Islet of Langerhans (tissue), 1 donor: ENCODE results near the gene ASPG.

Source experiments
- FAIRE-seq: peaks from one replicate; lab custom pipeline; 2011; peaks lifted over from hg19 to GRCh38; lab: Jason Lieb, UNC

ASPG gene

DNA sequence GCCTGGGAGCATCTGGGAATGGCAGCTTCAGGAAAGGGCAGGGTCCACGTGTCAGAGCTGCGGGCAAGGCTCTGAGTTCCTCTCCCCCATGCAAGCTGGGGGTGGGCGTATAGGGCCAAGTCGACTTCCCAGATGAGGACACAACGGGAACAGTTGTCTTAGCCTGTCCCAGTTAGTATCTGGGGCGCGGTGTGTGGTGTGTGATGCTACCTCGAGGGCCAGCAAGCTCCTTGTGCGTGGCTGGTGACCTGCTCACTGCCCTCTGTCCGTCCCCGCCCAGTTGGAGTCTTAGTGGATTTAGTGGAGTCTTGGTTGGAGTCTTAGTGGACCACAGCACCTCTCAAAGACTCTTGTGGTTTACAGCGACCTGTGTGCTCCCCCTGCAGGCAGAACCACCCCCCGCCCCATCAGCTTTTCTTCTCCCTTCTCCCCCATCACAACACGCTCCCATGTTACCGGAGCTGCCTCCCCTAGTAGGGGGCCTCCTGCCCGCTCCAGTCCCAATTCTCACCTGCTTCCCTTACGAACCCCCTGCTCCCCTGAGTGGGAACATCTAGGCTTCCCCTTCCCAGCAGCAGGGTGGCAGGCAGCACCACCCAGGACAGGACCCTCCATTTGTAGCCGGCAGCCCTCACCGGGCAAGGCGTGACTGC, 8.7 kb downstream of the ASPG start:
- FAIRE-seq: no peak

DNA sequence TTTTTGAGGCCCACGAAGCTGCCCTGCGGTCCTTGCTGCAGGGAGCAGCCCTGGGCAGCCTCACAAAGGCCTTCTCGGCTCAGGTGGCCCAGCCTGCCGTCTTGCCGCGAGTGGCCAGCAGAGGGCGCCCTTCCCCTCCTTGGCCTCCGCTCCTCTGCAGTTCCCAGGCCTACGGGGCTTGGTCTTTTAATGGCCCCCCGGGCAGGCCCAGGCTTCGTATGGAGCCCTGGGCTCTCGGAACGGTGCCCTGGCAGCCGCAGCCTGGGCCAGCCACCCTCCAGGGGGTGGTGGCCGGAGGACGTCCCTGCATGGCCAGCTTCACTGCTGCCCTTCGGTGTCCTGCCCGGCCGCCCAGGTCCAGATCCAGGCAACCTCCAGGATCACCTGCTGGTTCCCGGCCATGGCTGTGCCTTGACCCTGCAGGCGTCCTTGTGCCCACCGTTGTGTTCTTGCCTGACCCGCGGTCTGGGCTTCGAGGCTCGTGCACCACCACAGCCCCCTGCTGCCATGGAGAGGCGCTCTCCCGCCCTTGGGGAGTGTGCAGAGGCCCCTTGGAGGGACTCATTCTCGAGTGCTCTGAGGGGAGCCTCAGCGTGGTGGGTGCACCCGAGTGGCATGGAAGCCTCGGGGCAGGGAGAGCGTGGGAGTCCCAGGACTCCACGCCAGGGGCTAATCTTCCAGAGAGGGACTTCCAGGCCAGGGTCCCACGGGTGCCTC, 9.4 kb downstream of the ASPG start:
- no peak for FAIRE-seq

DNA sequence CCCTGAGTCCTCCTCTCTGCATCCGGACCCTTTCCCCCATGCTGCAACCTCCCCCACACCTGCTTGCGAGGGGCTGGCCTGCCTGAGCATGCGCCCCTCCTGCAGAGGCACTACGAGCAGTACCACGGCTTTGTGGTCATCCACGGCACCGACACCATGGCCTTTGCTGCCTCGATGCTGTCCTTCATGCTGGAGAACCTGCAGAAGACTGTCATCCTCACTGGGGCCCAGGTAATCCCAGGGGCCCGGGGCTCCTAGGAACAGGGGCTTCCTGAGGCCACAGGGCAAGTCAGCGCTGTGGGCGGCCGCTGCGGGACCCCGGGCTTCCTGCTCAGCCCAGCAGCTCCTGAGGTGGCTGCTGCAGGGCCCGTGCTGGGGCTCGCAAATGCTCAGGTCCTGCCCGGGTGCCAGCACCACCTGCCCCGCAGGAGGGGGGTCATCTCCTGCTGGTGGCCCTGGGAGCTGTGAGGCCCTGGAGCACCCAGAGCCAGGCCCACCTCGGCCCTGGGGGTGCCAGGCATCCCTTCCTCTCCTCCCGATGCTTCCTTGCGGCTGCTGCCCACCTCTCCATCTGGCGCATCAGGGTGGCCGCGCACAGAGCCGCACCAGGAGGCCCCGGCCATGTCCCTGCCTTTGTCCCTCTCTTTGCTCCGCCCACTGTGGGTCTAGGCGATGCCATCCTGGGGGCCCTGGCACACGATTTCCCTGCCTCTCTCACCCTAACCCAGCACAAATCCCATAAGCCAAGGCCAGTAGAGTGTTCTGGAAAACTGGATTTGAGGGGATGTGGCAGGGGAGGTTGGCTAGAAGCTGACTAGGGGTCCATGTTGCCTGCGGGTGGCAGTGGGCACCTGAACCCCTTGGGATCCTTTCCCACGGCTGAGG, 10.2 kb downstream of the ASPG start:
- FAIRE-seq: no peak

DNA sequence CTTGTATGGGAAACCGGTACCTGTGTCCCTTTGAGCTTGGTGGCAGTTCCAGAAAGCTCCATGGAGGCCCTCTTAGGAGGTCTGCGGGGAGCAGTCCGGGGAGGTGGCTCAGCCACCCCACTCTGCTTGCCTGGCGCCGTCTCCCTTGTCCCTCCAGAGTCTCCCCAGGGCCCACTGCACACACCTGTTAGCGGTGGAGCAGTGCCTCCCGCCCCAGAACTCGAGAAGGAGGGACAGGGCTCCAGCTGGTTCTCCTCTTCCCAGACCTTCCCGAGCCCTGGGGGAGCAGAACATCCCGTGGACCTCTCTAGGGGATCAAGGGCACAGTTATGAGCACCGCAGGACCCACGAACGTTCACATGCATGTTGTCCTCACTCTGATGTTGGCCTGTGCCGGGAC, 10.8 kb downstream of the ASPG start:
- no peak for FAIRE-seq

DNA sequence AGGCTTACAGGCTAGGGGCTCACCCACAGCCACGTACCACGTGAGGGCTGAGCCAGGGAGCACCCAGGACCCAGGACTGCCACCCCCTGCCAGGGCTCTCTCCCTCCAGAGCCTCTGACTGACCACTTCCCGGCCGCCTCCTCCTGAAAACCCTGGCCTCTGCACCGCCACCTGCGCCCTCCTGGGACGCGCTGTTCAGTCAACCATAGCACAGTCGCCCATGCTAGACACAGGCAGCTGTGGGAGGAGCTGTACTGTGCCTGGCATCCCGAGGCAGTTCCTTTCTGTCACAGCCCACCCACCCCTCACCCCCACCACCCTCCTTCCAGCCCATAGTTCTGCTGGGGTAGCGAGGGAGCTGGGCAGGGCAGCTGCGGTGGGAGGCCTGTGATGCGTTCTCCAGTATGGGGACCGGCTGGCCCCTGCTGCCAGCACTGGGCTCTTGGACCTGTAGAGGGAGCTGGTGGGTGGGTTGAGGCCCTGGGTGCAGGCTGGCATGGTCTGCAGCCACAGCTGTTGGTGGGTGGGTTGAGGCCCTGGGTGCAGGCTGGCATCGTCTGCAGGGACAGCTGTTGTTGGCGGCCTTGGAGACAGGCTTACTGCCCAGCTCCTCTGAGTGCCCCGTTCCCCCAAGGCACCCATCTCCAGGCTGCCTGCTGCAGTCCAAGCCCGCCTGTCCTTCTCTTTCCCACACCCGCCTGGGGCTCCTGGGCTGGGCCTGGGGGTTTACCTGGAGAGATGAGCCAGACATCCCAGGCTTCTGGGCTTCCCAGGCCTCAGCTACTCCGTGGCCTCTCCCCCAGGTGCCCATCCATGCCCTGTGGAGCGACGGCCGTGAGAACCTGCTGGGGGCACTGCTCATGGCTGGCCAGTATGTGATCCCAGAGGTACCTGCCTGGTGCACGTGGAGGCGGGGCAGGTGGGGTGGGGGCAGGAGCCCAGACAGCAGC, 11.5 kb downstream of the ASPG start:
- FAIRE-seq: no peak

DNA sequence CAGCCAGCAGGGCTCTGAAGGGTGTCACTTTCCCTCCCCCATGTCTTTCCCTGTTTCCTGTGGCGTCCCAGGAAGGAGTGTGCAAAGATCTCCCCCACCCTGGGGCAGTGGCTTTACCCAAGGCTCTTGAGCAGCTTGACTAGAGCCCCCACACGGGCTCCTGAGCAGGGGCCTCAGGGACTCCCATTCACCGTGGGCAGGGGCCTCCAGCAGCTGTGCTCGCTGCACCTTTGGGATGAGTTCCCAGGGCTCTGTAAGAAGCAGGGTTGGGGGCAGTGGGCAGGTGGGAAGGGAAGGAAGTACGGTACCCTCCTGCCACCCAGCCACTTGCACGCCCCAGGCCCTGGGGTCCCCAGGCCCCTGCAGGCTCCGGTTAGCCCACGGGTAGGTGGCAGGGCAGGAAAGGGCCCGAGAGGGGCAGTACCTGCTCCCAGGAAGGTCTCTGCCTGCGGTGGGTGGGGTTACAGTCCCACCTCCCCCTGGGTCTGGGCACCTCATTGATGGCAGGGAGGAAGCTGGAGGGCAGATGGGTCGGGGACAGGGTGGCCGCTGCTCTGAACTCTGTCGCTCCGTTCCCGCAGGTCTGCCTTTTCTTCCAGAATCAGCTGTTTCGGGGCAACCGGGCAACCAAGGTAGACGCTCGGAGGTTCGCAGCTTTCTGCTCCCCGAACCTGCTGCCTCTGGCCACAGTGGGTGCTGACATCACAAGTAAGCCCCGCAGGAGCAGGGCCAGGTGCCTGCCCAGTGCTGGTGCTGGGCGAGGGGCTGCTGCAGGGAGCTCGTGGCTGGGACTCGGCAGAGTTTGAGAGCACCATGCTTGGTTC, 13.0 kb downstream of the ASPG start:
- FAIRE-seq: no peak

DNA sequence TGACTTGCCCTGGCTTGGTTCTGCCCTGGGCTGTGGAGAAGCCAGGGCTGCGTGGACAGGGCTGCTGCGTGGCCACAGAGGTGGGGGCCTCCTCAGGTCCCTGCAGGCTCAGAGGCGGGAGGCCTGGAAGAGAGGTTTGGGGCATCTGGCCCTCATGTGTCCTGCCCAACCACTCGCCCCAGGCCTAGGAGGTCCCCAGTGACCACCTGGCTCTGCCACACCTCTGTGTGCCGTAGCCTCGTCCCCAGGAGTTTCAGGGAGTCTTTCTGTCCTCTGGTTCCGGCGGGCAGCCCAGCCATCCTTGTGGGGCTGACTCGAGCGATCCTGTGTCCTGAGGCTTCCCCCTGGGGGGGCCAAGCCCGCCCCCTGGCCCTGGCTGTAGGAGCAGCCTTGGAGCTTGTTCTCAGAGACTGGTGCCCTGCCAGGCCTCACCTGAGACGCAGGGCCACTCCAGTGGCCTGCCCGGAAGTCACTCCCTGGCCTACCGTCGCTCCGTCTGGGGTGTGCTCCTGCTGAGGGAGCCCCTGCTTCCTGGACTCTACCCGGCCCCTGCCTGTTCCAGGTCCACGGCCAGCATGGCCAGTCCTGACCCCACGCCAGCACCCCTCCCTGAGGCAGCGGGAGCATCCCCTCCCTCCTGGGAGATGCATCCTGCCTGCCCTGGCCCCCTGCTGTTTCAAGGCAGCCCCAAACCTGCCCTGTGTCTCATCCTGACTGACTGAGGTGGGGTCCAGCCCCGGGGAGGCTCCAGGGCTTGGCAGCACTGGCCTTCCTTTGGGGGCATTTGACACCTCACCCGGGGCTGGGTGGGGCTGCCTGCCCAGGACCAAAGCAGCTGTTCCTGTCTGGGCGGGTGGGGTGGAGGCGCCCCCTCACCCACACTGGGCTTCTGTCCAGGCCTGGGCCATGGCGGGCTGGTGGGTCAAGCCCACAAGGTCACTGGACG, 13.9 kb downstream of the ASPG start:
- FAIRE-seq: no peak

DNA sequence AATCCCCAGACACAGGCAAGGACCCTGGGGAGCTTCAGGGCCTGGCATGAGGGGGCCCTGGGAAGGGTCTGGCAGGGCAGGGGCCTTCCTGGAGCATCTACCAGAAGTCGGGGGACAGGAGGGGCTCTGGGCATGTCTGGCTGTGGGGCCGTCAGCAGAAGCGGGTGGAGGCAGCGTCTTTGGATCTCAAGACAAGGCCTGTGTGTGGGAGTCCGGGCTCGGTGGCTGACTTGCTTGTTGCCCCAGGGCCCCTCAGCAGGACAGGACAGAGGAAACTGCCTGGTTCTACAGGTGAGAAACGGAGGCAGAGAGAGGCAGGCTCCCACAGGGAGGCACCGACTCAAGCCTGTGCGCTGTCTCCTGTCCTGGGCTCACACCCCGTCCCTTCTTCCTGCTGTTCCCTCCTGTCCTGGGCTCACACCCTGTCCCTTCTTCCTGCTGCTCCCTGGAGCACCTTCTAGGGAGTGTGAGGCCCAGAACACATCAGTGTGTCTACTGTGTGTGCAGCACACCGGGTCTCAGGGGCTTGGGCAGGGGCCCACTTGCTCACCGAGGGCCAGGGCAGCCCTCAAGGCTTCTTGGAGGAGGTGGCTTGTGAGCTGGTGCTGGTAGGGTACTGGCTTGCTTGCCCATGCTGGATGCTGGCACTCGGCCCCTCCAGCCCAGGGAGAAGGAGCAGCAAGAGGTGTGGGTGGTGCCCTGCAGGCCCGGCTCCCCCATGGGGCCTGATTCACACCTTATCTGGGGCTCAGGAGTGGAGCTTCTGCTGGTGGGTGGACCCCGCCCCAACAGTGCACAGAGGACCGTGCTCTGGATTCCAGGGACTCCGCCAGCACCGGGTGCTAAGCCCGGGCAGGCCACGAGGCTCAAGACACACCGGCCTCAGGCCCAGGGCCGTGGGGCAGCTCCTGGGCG, 14.9 kb downstream of the ASPG start:
- no peak for FAIRE-seq

DNA sequence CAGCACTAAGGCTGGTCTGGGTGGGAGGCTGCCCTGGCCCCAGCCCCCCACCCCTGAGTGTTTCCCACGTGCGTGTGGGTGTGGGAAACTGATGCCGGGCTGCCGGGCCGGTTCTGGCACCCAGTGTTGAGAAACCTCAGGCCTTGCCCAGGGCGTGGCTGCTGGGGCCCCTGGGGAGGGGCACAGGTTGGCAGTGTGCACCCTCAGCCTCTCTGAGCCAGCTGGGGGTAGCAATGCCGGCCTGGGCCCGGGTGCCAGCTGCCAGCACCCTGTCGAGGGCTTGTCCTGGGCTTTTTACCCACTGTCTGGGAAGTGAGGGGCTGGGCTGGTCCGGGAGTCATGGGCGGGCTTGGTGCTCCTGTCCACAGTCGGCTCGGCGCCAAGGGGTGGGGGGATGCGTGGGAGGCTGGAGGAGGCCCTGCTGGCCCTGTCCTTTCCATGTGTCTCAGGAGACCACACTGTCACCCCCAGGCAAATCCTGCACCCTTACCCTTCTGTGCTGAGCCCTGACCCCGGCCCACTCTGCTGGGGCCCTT, 15.7 kb downstream of the ASPG start:
- no peak for FAIRE-seq

DNA sequence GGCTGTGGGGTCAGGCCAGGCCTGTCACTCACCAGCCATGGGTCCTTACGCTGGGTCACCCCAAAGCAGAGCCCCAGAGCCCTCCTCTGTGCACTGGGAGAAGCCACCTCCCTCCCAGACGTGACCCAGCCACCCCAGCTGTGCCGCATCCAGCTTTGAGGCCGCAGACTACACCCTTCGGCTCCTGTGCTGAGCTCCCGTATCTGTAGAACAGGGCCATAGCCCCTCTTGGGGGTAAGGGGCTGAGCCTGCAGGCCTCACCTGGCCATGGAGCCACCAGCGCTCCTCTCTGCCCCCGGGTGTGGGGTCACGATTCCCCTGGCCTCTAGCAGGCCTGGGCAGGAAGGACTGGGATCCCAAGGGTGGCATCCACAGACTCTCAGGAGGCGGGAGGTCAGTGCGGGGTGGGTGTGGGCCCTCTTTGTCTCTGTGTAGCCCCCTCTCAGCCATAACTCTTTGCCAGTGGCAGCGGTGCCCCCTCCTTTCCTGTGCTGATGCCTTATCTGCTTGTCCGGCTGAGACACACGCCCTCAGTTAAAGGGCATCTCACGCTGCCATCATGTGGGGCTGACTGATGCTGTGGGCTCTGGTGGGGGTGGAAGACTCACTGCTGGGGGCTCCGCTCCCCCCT, 16.3 kb downstream of the ASPG start:
- no peak for FAIRE-seq

DNA sequence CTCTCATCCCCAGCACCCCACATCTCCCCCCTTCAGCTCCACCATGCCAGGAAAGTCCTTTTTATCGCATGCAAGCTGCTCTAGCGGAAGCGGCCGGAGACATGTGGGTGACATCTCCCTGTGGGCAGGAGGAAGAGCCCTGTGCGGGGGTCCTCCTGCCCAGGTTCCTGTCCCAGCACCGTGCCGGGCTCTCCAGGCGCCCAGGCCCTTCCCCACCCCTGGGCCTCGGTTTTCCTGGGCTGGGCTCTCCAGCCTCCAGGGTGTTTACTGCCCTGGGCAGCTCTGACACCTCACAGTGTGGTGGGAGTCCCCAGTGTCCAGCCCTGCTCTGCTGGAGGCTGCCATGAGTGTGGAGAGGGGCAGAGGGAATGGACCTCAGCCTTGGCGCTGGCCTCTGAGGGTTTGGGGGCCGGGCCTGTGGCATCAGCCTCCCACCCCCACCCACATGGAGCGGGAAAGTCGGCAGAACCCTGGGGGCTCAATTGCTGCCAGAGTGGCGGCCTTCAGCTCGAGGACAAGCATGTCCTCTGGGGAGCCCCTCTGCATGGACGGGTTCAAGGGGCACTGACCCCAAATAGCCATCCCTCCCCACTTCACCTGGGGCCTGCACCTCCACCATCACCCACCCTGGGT, 16.9 kb downstream of the ASPG start:
- no peak for FAIRE-seq

DNA sequence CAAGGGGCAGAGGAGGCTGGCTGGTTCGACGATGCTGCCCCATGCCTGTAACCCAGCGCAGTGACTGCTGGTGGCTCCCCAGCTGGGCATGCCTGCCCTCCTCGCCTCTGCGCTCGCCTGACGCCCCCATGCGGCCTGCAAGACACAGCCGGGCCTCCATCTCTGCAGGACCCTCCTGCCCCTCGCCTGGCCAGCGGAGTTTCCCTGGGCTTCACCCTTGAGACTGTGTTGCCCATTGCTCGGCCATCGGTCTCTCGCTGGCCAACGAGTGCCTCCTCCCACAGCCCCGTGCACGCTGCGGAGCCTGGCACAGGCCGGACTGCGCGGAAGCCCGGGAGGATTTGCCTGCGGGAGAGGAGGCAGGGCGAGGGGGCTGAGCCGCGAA, 17.6 kb downstream of the ASPG start:
- no peak for FAIRE-seq

DNA sequence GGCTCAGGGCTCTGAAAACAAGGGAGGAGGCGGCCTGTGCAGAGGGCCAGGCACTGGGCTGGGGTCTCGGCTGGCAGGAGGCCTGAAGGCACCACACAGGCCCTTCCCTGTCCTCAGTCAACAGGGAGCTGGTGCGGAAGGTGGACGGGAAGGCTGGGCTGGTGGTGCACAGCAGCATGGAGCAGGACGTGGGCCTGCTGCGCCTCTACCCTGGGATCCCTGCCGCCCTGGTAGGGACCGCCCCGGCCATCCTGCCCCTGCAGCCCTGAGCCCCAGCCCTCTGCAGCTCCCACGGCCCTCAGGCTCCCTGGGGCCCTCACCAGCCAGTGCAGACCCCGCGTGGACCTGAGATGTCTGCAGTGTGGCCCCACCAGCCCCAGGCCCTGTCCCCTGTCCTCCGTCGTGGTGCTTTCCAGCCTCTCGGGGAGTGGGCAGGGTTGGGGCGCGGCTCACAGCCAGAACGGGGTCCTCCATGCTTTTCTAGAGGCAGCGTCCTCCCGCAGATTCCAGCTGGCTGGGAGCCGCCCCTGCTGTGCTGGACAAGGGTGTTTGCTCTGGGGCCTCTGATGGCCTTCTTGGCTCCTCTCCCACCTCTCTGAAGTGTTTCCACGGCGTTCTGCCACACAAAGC, 18.1 kb downstream of the ASPG start:
- FAIRE-seq: no peak

DNA sequence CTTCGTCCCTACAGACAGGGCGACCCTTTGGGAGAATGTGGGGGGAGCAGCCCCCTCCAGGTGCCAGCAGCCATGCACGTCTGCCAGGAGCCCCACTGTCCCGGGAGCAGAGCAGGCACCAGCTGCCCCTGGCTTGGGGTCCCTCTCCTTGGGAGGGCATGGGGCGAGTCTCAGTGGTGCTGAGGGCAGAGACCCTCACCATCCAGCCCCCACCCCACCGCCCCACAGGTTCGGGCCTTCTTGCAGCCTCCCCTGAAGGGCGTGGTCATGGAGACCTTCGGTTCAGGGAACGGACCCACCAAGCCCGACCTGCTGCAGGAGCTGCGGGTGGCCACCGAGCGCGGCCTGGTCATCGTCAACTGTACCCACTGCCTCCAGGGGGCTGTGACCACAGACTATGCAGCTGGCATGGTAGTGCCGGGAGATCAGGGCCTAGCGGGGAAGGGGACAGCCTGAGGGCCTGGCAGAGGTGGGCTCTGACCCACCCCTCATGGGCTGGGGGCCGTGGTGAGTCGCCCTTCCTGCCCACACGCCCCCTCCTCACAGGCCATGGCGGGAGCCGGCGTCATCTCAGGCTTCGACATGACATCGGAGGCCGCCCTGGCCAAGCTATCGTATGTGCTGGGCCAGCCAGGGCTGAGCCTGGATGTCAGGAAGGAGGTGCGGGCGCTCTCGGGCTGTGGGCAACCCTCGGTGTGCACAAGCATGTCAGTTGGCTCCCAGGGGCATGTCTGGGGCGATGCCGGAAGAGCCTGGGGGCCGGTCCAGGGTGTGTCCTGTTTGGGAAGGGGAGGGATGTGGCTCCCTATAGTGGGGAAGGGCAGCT, 18.8 kb downstream of the ASPG start:
- no peak for FAIRE-seq

DNA sequence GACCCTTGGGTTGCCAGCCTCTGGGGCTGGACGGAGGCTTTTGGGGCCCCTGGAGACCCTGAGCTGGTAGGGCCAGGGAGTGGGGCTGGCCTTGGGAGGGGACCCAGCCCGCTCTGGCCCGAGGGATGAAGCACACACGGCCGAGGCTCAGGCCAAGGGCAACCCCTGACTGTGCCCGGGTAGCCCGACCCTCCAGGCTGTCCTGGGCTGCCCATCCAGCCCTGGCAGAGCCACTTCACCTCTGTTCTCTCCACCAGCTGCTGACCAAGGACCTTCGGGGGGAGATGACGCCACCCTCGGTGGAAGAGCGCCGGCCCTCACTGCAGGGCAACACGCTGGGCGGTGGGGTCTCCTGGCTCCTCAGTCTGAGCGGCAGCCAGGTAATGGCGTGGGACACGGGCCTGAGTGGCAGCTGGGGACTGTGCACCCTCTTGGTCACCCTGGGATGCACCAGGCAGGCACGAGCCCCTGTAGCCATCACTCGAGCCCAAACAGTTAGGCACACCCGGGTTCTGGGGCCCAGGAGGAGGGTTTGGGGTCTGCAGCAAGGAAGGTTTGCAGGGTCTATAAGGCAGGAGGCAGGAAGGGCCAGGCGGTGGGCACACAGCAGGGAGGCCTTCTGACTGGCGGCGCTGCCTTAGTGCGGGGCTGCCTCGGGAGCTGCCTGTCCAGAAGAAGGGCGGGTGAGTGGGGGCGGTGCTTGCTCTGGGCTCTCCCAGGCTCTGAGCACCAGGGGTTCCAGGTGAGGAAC, 19.7 kb downstream of the ASPG start:
- FAIRE-seq: no peak
